GM12801 (cell line): ENCODE data around the gene STX5.

Experiments used
- TF ChIP-seq, protein P1 (sequence below): IDR thresholded peaks from one replicate; pipeline ENCODE4 v1.5.1; 2011; ENCODE audit warnings: control low read depth; ENCODE audit not compliant: insufficient read length; ENCODE audit errors: extremely low read depth

STX5 gene

DNA sequence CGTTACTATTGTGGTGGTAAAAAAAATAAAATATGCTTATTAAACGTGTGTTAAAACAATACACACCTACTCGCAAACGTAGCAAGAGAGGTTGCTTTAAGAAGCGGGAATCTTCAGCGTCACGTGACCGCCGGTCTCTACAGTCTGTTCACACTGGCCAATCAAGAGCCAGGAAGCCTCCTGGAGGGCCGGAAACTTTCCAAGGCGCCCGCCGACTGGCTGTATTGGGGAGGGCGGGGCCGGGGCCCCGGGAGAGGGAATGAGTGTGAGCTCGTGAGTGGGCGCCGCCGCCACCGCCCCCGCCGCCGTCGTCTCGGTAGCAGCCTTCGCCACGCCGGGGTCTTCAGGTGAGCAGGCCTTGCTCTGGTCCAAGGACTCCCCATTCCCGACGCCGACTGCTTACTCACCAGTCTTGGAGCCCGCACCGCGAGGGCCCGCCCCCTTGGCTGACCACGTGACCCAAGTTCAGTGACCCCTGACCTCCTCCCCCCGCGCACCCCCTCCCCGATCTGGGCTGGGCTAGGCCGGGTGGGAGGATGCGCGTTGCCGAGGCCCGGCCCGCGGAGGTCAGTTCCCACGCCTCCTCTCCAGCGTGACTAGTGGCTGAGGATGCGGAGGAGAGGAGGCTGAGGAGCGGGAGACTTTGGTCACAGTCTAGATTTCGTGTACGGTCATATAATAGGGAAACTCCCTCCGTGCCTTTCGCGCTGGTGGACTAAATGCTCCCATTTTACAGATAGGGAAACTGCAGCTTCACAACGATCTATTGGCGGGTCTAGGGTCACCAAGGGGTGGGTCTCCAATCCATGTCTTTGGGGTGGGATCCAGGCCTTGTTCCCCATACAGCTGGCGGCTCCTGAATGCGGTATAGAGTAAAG lies 60.5 kb downstream of the STX5 start, which contains the start of gene TAF6L:
Gene TAF6L, plus strand, starts transcription at position 253 of the 878 bp plus-strand sequence. CDS start 4,388 bp downstream, outside the sequence.
- TF ChIP-seq, protein P1, sequence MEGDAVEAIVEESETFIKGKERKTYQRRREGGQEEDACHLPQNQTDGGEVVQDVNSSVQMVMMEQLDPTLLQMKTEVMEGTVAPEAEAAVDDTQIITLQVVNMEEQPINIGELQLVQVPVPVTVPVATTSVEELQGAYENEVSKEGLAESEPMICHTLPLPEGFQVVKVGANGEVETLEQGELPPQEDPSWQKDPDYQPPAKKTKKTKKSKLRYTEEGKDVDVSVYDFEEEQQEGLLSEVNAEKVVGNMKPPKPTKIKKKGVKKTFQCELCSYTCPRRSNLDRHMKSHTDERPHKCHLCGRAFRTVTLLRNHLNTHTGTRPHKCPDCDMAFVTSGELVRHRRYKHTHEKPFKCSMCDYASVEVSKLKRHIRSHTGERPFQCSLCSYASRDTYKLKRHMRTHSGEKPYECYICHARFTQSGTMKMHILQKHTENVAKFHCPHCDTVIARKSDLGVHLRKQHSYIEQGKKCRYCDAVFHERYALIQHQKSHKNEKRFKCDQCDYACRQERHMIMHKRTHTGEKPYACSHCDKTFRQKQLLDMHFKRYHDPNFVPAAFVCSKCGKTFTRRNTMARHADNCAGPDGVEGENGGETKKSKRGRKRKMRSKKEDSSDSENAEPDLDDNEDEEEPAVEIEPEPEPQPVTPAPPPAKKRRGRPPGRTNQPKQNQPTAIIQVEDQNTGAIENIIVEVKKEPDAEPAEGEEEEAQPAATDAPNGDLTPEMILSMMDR: no peak

DNA sequence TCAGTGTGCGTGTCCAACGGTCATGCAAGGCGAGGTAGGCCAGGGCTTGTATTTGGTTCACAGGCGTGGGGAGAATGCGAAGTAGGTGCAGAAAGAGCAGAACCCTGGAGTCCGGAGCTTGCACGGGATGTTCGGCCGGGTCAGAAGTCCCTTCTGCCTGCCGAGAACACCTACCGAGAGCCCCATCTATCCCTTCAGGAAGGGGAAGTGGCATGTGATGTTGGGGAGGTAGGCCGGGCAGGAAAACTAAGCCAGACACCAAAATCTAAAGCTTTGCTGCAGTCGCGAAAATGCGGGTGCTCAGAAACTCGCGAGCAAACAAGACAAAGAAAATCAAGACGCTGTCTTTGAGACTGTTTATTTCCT lies 61.1 kb downstream of the STX5 start:
- TF ChIP-seq, protein P1: no peak

DNA sequence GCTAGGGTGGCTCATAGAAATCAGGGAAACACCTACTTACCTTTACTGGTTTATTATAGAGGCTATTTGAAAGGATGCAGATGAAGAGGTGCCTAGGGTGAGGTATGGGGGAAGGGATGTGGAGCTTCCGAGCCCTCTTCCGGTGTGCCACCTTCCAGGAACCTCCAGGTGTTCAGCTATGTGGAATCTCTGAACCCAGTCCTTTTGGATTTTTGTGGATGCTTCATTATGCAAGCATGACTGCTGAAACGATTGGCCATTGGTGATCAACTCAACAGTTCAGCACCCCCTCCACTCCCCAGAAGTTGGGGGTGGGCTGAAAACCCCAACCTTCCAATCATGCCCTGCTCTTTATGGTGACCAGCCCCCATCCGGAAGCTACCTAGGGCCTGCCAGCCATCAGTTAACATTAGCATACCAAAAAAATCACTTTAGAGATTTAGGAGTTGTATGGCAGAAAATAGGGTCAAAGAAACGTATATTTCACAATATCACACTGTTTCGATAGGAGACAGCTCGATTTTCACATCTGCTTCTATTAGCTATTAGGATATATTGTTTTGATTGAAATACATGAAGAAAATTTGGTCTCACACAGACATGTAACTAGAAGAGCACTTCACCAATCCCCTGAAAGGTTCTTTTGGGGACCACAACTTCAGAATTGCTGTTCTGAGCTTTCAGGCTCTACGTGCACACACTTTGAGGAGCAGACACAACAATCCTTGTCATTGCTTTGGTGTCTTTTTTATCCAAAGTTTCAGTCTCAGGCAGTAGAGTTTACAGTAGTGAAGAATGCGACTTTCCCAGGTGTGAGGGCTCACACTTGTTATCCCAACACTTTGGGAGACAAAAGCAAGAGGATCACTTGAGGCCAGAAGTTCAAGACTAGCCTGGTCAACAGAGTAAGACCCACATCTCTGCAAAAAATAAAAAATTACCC lies 73.7 kb downstream of the STX5 start:
- TF ChIP-seq, protein P1: no peak
